Mesenchymal stem cell (in vitro differentiated cells and primary cell): ENCODE data around the gene HOMER1.
A peak's percentile ranks its signal among the peaks of the same experiment; 100 is the strongest.

Source experiments
- DNase-seq: peaks from one replicate; pipeline ENCODE4 v3.0.0-alpha.2; 2013
- H2AFZ ChIP-seq: one replicate; pipeline ENCODE4 v1.6.1; 2013; ENCODE audit warnings: low read depth, mild to moderate bottlenecking, control low read depth, inconsistent platforms, low read length, moderate library complexity
- H2AK5ac ChIP-seq: 2 replicates; pipeline ENCODE4 v1.6.1; 2013; ENCODE audit warnings: low read length, moderate library complexity, mild to moderate bottlenecking, inconsistent platforms; ENCODE audit not compliant: severe bottlenecking
- H2BK120ac ChIP-seq: one replicate; pipeline ENCODE4 v1.6.1; 2013; ENCODE audit warnings: low read depth, mild to moderate bottlenecking, inconsistent platforms, low read length, moderate library complexity
- H2BK12ac ChIP-seq, 2 experiments: one replicate each; pipeline ENCODE4 v1.6.1; 2013; ENCODE audit warnings: inconsistent platforms in 2 of 2, low read length in 2 of 2, mild to moderate bottlenecking in 2 of 2, moderate library complexity in 2 of 2, control low read depth in 1 of 2
- H2BK15ac ChIP-seq: one replicate; pipeline ENCODE4 v1.6.1; 2013; ENCODE audit warnings: mild to moderate bottlenecking, low read depth, inconsistent platforms; ENCODE audit not compliant: poor library complexity, severe bottlenecking
- H2BK5ac ChIP-seq: 2 replicates; pipeline ENCODE4 v1.6.1; 2013; ENCODE audit warnings: low read depth, mild to moderate bottlenecking, low read length, control low read depth, inconsistent platforms; ENCODE audit not compliant: poor library complexity, severe bottlenecking
- H3K14ac ChIP-seq, 2 experiments: one replicate each; pipeline ENCODE4 v1.6.1; 2013; ENCODE audit warnings: inconsistent platforms in 2 of 2, low read length in 2 of 2, control low read depth in 1 of 2, mild to moderate bottlenecking in 1 of 2, moderate library complexity in 1 of 2
- H3K18ac ChIP-seq, 2 experiments: one replicate each; pipeline ENCODE4 v1.6.1; 2013; ENCODE audit warnings: inconsistent platforms in 2 of 2, low read length in 2 of 2, control low read depth in 1 of 2, low read depth in 1 of 2, mild to moderate bottlenecking in 1 of 2
- H3K23ac ChIP-seq, 2 experiments: one replicate each; pipeline ENCODE4 v1.6.1; 2013; ENCODE audit warnings: inconsistent platforms in 2 of 2, low read length in 2 of 2, mild to moderate bottlenecking in 2 of 2, moderate library complexity in 2 of 2, control low read depth in 1 of 2
- H3K27ac ChIP-seq: 2 replicates; pipeline ENCODE4 v1.5.1; 2013; ENCODE audit warnings: mild to moderate bottlenecking, moderate library complexity, low read length, control low read depth, inconsistent platforms; ENCODE audit not compliant: poor library complexity, severe bottlenecking
- H3K27me3 ChIP-seq, 2 experiments: 2 replicates each; pipeline versions ENCODE4 v1.6.1 to v1.7.0; 2013; ENCODE audit warnings: low read length in 2 of 2, mild to moderate bottlenecking in 2 of 2, moderate library complexity in 2 of 2, control low read depth in 1 of 2, inconsistent platforms in 1 of 2; ENCODE audit not compliant: control insufficient read depth in 1 of 2, insufficient read depth in 1 of 2
- H3K36me3 ChIP-seq, 2 experiments: 2 replicates each; pipeline versions ENCODE4 v1.6.1 to v1.7.0; 2013; ENCODE audit warnings: low read length in 2 of 2, control low read depth in 1 of 2, inconsistent platforms in 1 of 2, low read depth in 1 of 2, mild to moderate bottlenecking in 1 of 2; ENCODE audit not compliant: insufficient read depth in 2 of 2, control insufficient read depth in 1 of 2
- H3K4ac ChIP-seq, 2 experiments: one replicate each; pipeline ENCODE4 v1.6.1; 2013; ENCODE audit warnings: inconsistent platforms in 2 of 2, low read length in 2 of 2, mild to moderate bottlenecking in 2 of 2, moderate library complexity in 2 of 2, control low read depth in 1 of 2, low read depth in 1 of 2
- H3K4me1 ChIP-seq: 2 replicates; pipeline ENCODE4 v1.6.1; 2013; ENCODE audit warnings: low read depth, low read length, control low read depth; ENCODE audit not compliant: control insufficient read depth, insufficient read depth
- H3K4me2 ChIP-seq: 2 replicates; pipeline ENCODE4 v1.6.1; 2013; ENCODE audit warnings: low read length, mild to moderate bottlenecking, inconsistent platforms; ENCODE audit not compliant: poor library complexity, severe bottlenecking
- H3K4me3 ChIP-seq, 2 experiments: 2 replicates each; pipeline versions ENCODE4 v1.5.1 to v1.7.0; 2013; ENCODE audit warnings: low read length in 2 of 2, mild to moderate bottlenecking in 2 of 2, control low read depth in 1 of 2, low read depth in 1 of 2; ENCODE audit not compliant: insufficient read depth in 1 of 2
- H3K79me1 ChIP-seq: replicated peaks from 2 replicates; pipeline ENCODE4 v1.6.1; 2013; ENCODE audit warnings: mild to moderate bottlenecking, control low read depth, low read length, inconsistent platforms; ENCODE audit not compliant: poor library complexity, severe bottlenecking
- H3K9ac ChIP-seq: 2 replicates; pipeline ENCODE4 v1.7.0; 2013; ENCODE audit warnings: mild to moderate bottlenecking, low read length, moderate library complexity
- H3K9me3 ChIP-seq: 2 replicates; pipeline ENCODE4 v1.7.0; 2013; ENCODE audit warnings: mild to moderate bottlenecking, low read length; ENCODE audit not compliant: control insufficient read depth
- H4K8ac ChIP-seq: one replicate; pipeline ENCODE4 v1.6.1; 2013; ENCODE audit warnings: inconsistent platforms, mild to moderate bottlenecking, low read length, moderate library complexity
- H4K91ac ChIP-seq: one replicate; pipeline ENCODE4 v1.6.1; 2013; ENCODE audit warnings: mild to moderate bottlenecking, low read length, inconsistent platforms
- WGBS: methylation state at CpG from one replicate; pipeline ENCODE4 v1.1.7; 2013; ENCODE audit warnings: mixed read lengths; 5-methylcytosine and 5-hydroxymethylcytosine counted together

The HOMER1 gene

GRCh38 chr5:79547429-79547822 is 33.5 kb upstream of the HOMER1 start:
- no peak overlapping the region for H3K4me3 ChIP-seq
- H3K9me3 ChIP-seq, result no peaks in the 10 kb centered on the region
- no peak overlapping the region for H3K4me2 ChIP-seq
- H2AK5ac ChIP-seq, result no peak overlapping the region
- H3K23ac ChIP-seq, result no peak overlapping the region
- no peak overlapping the region for H2BK5ac ChIP-seq
- DNase-seq, result peak; percentile 6
- H2AFZ ChIP-seq, result peak overlapping the region; percentile 42
- no peak overlapping the region for H3K27ac ChIP-seq
- H3K9ac ChIP-seq, result no peak overlapping the region
- H3K4me1 ChIP-seq, result no peaks in the 10 kb centered on the region
- no peaks in the 10 kb centered on the region for H3K79me1 ChIP-seq
- H2BK15ac ChIP-seq, result no peak overlapping the region
- H3K36me3 ChIP-seq, result no peaks in the 10 kb centered on the region
- H3K4ac ChIP-seq, result peak overlapping the region; percentile 9 to 75
- peak overlapping the region; percentile 77 for H4K91ac ChIP-seq
- peak overlapping the region; percentile 69 to 91 for H2BK12ac ChIP-seq
- H3K27me3 ChIP-seq, result no peaks in the 10 kb centered on the region
- H2BK120ac ChIP-seq, result peak overlapping the region; percentile 6
- peak overlapping the region; percentile 46 to 67 for H3K18ac ChIP-seq
- H4K8ac ChIP-seq, result peak overlapping the region; percentile 5
- 81% methylated on average over 3 of the region's 3 CpGs for WGBS
- H3K14ac ChIP-seq, result peak overlapping the region in 1 of 2 experiments; percentile 53

DNA sequence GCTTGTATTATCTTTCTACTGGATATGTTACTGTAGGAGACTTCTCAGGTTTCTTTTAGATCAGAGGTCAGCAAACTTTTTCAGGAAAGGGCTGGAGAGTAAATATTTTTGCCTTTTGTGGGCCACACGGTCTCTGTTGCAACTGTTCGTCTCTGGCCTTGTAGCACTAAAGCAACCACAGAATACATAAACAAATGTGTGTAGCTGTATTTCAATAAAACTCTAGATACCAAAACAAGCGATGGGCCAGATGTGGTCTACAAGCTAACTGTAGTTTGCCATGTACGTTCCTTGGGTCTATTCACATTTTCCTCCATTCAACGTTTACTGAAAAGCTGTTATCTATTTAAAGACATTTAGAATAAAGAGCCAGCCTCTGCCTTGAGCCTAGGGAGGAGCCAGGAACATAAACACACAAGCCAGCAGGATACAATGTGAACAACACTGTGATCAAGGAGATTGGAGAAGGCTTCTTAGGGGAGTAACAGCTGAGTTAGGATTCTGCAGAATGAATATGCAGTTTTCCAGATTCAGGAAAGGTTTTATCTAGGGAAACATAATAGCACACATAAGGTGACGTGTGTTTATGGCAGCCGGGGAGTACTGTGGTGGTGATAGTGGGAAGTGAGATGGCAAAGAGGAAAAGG is 33.0 kb upstream of the HOMER1 start:
- H2BK12ac ChIP-seq, result peak overlapping the region in 1 of 2 experiments; percentile 91
- H3K79me1 ChIP-seq, result no peaks in the 10 kb centered on the region
- 39% methylated on average over 5 of the region's 7 CpGs for WGBS
- H3K4me2 ChIP-seq, result no peak overlapping the region
- H3K14ac ChIP-seq, result peak overlapping the region in 1 of 2 experiments; percentile 53
- H3K9ac ChIP-seq, result no peak overlapping the region
- H3K27ac ChIP-seq, result no peak overlapping the region
- no peak overlapping the region for H3K23ac ChIP-seq
- H3K9me3 ChIP-seq, result no peaks in the 10 kb centered on the region
- no peaks in the 10 kb centered on the region for H3K27me3 ChIP-seq
- no peak overlapping the region for H2BK120ac ChIP-seq
- H2AK5ac ChIP-seq, result no peak overlapping the region
- H3K4me3 ChIP-seq, result no peak overlapping the region
- H2AFZ ChIP-seq, result peak overlapping the region; percentile 42
- H2BK5ac ChIP-seq, result no peak overlapping the region
- H3K4ac ChIP-seq, result peak overlapping the region in 1 of 2 experiments; percentile 75
- H3K4me1 ChIP-seq, result no peaks in the 10 kb centered on the region
- no peaks in the 10 kb centered on the region for H3K36me3 ChIP-seq
- peak; percentile 90 for DNase-seq
- no peak overlapping the region for H4K91ac ChIP-seq
- H3K18ac ChIP-seq, result peak overlapping the region; percentile 46 to 67
- peak overlapping the region; percentile 5 for H4K8ac ChIP-seq
- H2BK15ac ChIP-seq, result no peak overlapping the region

GRCh38 chr5:79544131-79544530 is 30.2 kb upstream of the HOMER1 start:
- Histone ChIP-seq H4K91ac (no peak overlapping the region), H2AK5ac (no peak overlapping the region), H2AFZ (no peak overlapping the region), H3K4me2 (no peak overlapping the region), H3K27ac (no peak overlapping the region), H3K18ac (no peak overlapping the region), H2BK12ac (peak overlapping the region in 1 of 2 experiments; percentile 39), H3K23ac (no peak overlapping the region), H3K9me3 (no peaks in the 10 kb centered on the region), H2BK15ac (no peak overlapping the region), H3K4me1 (no peaks in the 10 kb centered on the region), H3K9ac (no peak overlapping the region), H3K27me3 (no peaks in the 10 kb centered on the region), H4K8ac (no peak overlapping the region), H3K36me3 (no peaks in the 10 kb centered on the region), H3K4ac (no peak overlapping the region), H2BK120ac (no peak overlapping the region), H2BK5ac (no peak overlapping the region), H3K4me3 (no peak overlapping the region), H3K14ac (no peak overlapping the region), H3K79me1 (no peaks in the 10 kb centered on the region)
- no peak for DNase-seq
- 91% methylated on average over 4 of the region's 5 CpGs for WGBS

GRCh38 chr5:79540939-79541338 is 27.0 kb upstream of the HOMER1 start:
- Histone ChIP-seq H3K4me3 (no peak overlapping the region), H3K9ac (no peak overlapping the region), H3K4ac (no peak overlapping the region), H3K4me2 (no peak overlapping the region), H2BK12ac (no peak overlapping the region), H2BK120ac (no peak overlapping the region), H3K14ac (no peak overlapping the region), H2BK5ac (no peak overlapping the region), H4K8ac (no peak overlapping the region), H2BK15ac (no peak overlapping the region), H3K9me3 (no peaks in the 10 kb centered on the region), H4K91ac (no peak overlapping the region), H2AK5ac (no peak overlapping the region), H3K27ac (no peak overlapping the region), H3K23ac (no peak overlapping the region), H3K36me3 (no peaks in the 10 kb centered on the region), H3K18ac (no peak overlapping the region), H2AFZ (no peak overlapping the region), H3K79me1 (no peaks in the 10 kb centered on the region), H3K27me3 (no peaks in the 10 kb centered on the region), H3K4me1 (no peaks in the 10 kb centered on the region)
- DNase-seq, result no peak
- 93% methylated on average over 5 of the region's 6 CpGs for WGBS
